Neural cell (in vitro differentiated cells): ENCODE measurements around the gene C19orf44. TPM values are rescaled to one million over a fixed set of nuclear protein-coding genes. Genes with fewer than 3 reads are reported as not detected.

Experiments used
- H2AFZ ChIP-seq: fragments of 200-600, 300-800 bp; sonication (generic), shearing (Covaris generic); 2 replicates; pipeline ENCODE4 v1.6.0; 2014; ENCODE audit warnings: low read depth, mild to moderate bottlenecking, antibody characterized with exemption, low read length, moderate library complexity
- H3F3A ChIP-seq: fragments of 200-600 bp; shearing (Covaris generic); 2 replicates; pipeline ENCODE4 v1.6.1; 2016; ENCODE audit warnings: mild to moderate bottlenecking, moderate library complexity, mixed read lengths, antibody characterized with exemption, low read length; ENCODE audit not compliant: insufficient read depth, poor library complexity, severe bottlenecking
- H3K27ac ChIP-seq: fragments of 200-600, 300-800 bp; sonication (generic), shearing (Covaris generic); 2 replicates; pipeline ENCODE4 v1.5.1; 2014; ENCODE audit warnings: mild to moderate bottlenecking, low read length, moderate library complexity
- H3K27me3 ChIP-seq: fragments of 300-800, 200-600 bp; sonication (generic), shearing (Covaris generic); 2 replicates; pipeline ENCODE4 v1.6.0; 2014; ENCODE audit warnings: mild to moderate bottlenecking, low read depth, low read length, moderate library complexity; ENCODE audit not compliant: insufficient read depth
- H3K36me3 ChIP-seq: fragments of 300-800, 200-600 bp; sonication (generic), shearing (Covaris generic); 2 replicates; pipeline ENCODE4 v1.5.1; 2014; ENCODE audit warnings: mild to moderate bottlenecking, antibody characterized with exemption, low read length, moderate library complexity; ENCODE audit not compliant: insufficient read depth
- H3K4me2 ChIP-seq: fragments of 300-800, 200-600 bp; sonication (generic), shearing (Covaris generic); 2 replicates; pipeline ENCODE4 v1.6.0; 2014; ENCODE audit warnings: mild to moderate bottlenecking, low read length
- H3K4me3 ChIP-seq: fragments of 300-800, 200-600 bp; sonication (generic), shearing (Covaris generic); 2 replicates; pipeline ENCODE4 v1.5.1; 2014; ENCODE audit warnings: mild to moderate bottlenecking, low read length, moderate library complexity
- H3K79me2 ChIP-seq: fragments of 200-600 bp; shearing (Covaris generic); replicated peaks from 2 replicates; pipeline ENCODE4 v1.6.0; 2014; ENCODE audit warnings: mild to moderate bottlenecking, low read length, moderate library complexity; ENCODE audit not compliant: insufficient read depth
- H3K9ac ChIP-seq: fragments of 300-800, 200-600 bp; sonication (generic), shearing (Covaris generic); 2 replicates; pipeline ENCODE4 v1.6.1; 2016; ENCODE audit warnings: mild to moderate bottlenecking, low read length, mixed read lengths
- H3K9me2 ChIP-seq: fragments of 200-600 bp; shearing (Covaris generic); 2 replicates; pipeline ENCODE4 v1.6.1; 2016; ENCODE audit warnings: mild to moderate bottlenecking, low read length, mixed read lengths; ENCODE audit not compliant: insufficient read depth
- H3K9me3 ChIP-seq: fragments of 200-600, 300-800 bp; sonication (generic), shearing (Covaris generic); 2 replicates; pipeline ENCODE4 v1.6.1; 2016; ENCODE audit warnings: mild to moderate bottlenecking, mixed run types, low read length, moderate library complexity, mixed read lengths
- H4K20me1 ChIP-seq: fragments of 200-600 bp; shearing (Covaris generic); 2 replicates; pipeline ENCODE4 v1.6.1; 2016; ENCODE audit warnings: mild to moderate bottlenecking, mixed run types; ENCODE audit not compliant: insufficient read depth
- CTCF ChIP-seq: fragments of 450-650 bp; IDR thresholded peaks from 2 replicates; pipeline ENCODE4 v1.5.1; 2014; ENCODE audit warnings: antibody characterized with exemption, mild to moderate bottlenecking, moderate library complexity; ENCODE audit not compliant: poor library complexity, severe bottlenecking
- EP300 ChIP-seq: fragments of 450-650 bp; conservative IDR thresholded peaks from 2 replicates; pipeline ENCODE4 v1.6.1; 2014; ENCODE audit warnings: antibody characterized with exemption, mild to moderate bottlenecking, moderate library complexity; ENCODE audit not compliant: poor library complexity, severe bottlenecking
- EZH2 ChIP-seq: fragments of 200-600, 300-800 bp; shearing (Covaris generic), sonication (generic); IDR thresholded peaks from 2 replicates; pipeline ENCODE4 v1.6.1; 2014; ENCODE audit warnings: antibody characterized with exemption, low read length, borderline replicate concordance, mild to moderate bottlenecking; ENCODE audit not compliant: insufficient read depth, poor library complexity, severe bottlenecking
- MXI1 ChIP-seq: fragments of 450-650 bp; conservative IDR thresholded peaks from 2 replicates; pipeline ENCODE4 v1.6.1; 2014; ENCODE audit warnings: antibody characterized with exemption, mild to moderate bottlenecking; ENCODE audit not compliant: poor library complexity, severe bottlenecking
- POLR2AphosphoS5 ChIP-seq: IDR thresholded peaks from 2 replicates; pipeline ENCODE4 v1.6.1; 2012
- RAD21 ChIP-seq: fragments of 450-650 bp; conservative IDR thresholded peaks from 2 replicates; pipeline ENCODE4 v1.6.1; 2014; ENCODE audit warnings: antibody characterized with exemption, mild to moderate bottlenecking, moderate library complexity
- SMC3 ChIP-seq: fragments of 450-650 bp; conservative IDR thresholded peaks from 2 replicates; pipeline ENCODE4 v1.6.1; 2014; ENCODE audit warnings: antibody characterized with exemption, mild to moderate bottlenecking, moderate library complexity; ENCODE audit not compliant: poor library complexity
- TAF1 ChIP-seq: IDR thresholded peaks from 2 replicates; pipeline ENCODE4 v1.6.1; 2012; ENCODE audit warnings: low read depth
- polyA plus RNA-seq: library from polyadenylated mRNA; depleted of rRNA; stranded (reverse); fragments of >200 nt; gene quantifications from 2 replicates; pipeline ENCODE4 v1.2.3, GENCODE V29; 2014
- TF ChIP-seq, protein P1 (sequence below): IDR thresholded peaks from 2 replicates; pipeline ENCODE4 v1.6.1; 2012; ENCODE audit warnings: borderline replicate concordance

C19orf44 gene
- polyA plus RNA-seq, 1 donor from 2014 or later, result 9.9 TPM

GRCh38 chr19:16564842-16565241 is 68.6 kb downstream of the C19orf44 start:
- H3K27me3 ChIP-seq, result no peaks in the 10 kb centered on the region
- H3K9me3 ChIP-seq, result no peaks in the 10 kb centered on the region
- H3F3A ChIP-seq, result no peaks in the 10 kb centered on the region
- H2AFZ ChIP-seq, result no peak overlapping the region
- peaks cover 7% of the 10 kb centered on the region for H3K36me3 ChIP-seq
- H3K27ac ChIP-seq, result no peak overlapping the region
- H3K4me3 ChIP-seq, result no peak overlapping the region
- TF ChIP-seq EZH2 (no peak), POLR2AphosphoS5 (no peak), MXI1 (no peak), CTCF (no peak), RAD21 (no peak), TAF1 (no peak), EP300 (no peak), SMC3 (no peak)
- TF ChIP-seq, protein P1, sequence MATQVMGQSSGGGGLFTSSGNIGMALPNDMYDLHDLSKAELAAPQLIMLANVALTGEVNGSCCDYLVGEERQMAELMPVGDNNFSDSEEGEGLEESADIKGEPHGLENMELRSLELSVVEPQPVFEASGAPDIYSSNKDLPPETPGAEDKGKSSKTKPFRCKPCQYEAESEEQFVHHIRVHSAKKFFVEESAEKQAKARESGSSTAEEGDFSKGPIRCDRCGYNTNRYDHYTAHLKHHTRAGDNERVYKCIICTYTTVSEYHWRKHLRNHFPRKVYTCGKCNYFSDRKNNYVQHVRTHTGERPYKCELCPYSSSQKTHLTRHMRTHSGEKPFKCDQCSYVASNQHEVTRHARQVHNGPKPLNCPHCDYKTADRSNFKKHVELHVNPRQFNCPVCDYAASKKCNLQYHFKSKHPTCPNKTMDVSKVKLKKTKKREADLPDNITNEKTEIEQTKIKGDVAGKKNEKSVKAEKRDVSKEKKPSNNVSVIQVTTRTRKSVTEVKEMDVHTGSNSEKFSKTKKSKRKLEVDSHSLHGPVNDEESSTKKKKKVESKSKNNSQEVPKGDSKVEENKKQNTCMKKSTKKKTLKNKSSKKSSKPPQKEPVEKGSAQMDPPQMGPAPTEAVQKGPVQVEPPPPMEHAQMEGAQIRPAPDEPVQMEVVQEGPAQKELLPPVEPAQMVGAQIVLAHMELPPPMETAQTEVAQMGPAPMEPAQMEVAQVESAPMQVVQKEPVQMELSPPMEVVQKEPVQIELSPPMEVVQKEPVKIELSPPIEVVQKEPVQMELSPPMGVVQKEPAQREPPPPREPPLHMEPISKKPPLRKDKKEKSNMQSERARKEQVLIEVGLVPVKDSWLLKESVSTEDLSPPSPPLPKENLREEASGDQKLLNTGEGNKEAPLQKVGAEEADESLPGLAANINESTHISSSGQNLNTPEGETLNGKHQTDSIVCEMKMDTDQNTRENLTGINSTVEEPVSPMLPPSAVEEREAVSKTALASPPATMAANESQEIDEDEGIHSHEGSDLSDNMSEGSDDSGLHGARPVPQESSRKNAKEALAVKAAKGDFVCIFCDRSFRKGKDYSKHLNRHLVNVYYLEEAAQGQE, result no peak
- H3K9ac ChIP-seq, result no peak overlapping the region
- H3K9me2 ChIP-seq, result no peaks in the 10 kb centered on the region
- no peaks in the 10 kb centered on the region for H3K79me2 ChIP-seq
- H4K20me1 ChIP-seq, result no peaks in the 10 kb centered on the region
- H3K4me2 ChIP-seq, result no peak overlapping the region

- Histone ChIP-seq H3K9me3 (no peaks in the 10 kb centered on the region), H4K20me1 (no peaks in the 10 kb centered on the region), H3K9me2 (no peaks in the 10 kb centered on the region), H3K27ac (no peak overlapping the region), H3K36me3 (peaks cover 7% of the 10 kb centered on the region), H3K27me3 (no peaks in the 10 kb centered on the region), H2AFZ (no peak overlapping the region), H3K4me3 (no peak overlapping the region), H3K9ac (no peak overlapping the region), H3K4me2 (no peak overlapping the region), H3K79me2 (peaks cover 3% of the 10 kb centered on the region), H3F3A (no peaks in the 10 kb centered on the region)
- TF ChIP-seq TAF1, result no peak
- no peak for TF ChIP-seq RAD21
- no peak for TF ChIP-seq CTCF
- TF ChIP-seq EP300, result no peak
- no peak for TF ChIP-seq POLR2AphosphoS5
- no peak for TF ChIP-seq SMC3
- TF ChIP-seq MXI1, result no peak
- no peak for TF ChIP-seq EZH2
- TF ChIP-seq, protein P1, result no peak
Observed at GRCh38 chr19:16566161-16566560, 70.0 kb downstream of the C19orf44 start.
